Astrocyte of the cerebellum (primary cell): ENCODE results near the gene XRRA1.

Source experiments
- DNase-seq: peaks from one replicate; pipeline ENCODE4 v3.0.0-alpha.2; 2011; ENCODE audit warnings: low read depth
- H3K4me3 ChIP-seq: 2 replicates; pipeline ENCODE4 v1.5.1; 2011; ENCODE audit warnings: mild to moderate bottlenecking, low read depth, low read length, moderate library complexity
- CTCF ChIP-seq: IDR thresholded peaks from 2 replicates; pipeline ENCODE4 v1.5.1; 2012; ENCODE audit warnings: low read length, low read depth, moderate library complexity, mild to moderate bottlenecking; ENCODE audit errors: missing control alignments
- in situ Hi-C: cut with HindIII; loops from 2 replicates; pipeline ENCODE4 v1.10.0; 2017; ENCODE audit warnings: low sequenced_read_pairs

Gene XRRA1

DNA sequence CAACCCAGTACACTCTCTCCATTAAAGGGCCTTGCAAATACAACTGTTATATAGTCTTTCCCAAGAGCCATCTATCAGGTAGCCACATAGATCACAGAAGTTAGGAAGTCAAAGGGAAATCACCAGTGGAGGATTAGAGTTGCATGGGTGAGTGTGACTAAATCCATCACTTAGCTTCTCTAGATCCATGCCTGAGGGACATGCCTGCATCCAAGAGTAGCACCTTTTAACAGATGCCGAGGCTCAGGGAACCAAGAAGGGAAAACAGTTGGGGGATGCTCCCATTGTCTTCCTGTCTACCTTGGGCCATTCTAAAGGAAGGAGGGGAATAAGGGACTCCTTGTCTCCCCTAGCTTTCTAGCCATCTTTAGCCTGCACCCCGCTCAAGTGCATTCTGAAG lies 77.9 kb downstream of the XRRA1 start:
- no peak overlapping the region for H3K4me3 ChIP-seq
- DNase-seq: no peak
- in situ Hi-C loops: loop anchor here (5.0 kb wide), 1 partner anchor 41 kb away; no protein-coding TSS in a partner anchor
- no peak for TF ChIP-seq CTCF

DNA sequence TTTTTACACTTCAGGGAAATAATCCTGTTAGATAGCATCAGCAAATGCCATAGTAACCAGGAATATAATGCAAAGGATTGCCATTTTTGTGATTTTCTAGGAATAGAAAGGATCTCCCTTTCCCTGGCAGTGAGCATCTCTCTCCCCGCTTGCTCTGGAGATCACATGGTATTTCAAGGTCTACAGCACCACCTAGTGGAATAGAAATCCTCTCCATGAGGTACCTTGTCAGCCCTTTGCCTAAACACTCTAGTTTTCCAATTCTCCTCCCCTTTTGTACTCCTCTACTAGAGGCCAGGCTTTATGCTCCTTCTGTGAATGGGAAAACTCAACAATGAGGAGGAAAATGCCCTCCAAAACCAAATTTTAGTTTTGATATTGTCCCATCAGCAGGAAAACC lies 78.4 kb downstream of the XRRA1 start:
- peak; percentile 18 for DNase-seq
- H3K4me3 ChIP-seq: no peak overlapping the region
- TF ChIP-seq CTCF: peak; percentile 33
- in situ Hi-C loops: loop anchor here (5.0 kb wide), 1 partner anchor 42 kb away; no protein-coding TSS in a partner anchor

- no peak overlapping the region for H3K4me3 ChIP-seq
- DNase-seq: no peak
- no peak for TF ChIP-seq CTCF
- in situ Hi-C loops: no loop called here
Measured at GRCh38 chr11:74866557-74866956, 82.3 kb downstream of the XRRA1 start.

- no peak overlapping the region for H3K4me3 ChIP-seq
- in situ Hi-C loops: no loop called here
- DNase-seq: no peak
- no peak for TF ChIP-seq CTCF
Measured at GRCh38 chr11:74863410-74863809, 85.5 kb downstream of the XRRA1 start.

GRCh38 chr11:74860743-74861142 lies 88.1 kb downstream of the XRRA1 start:
- no peak for TF ChIP-seq CTCF
- no peak for DNase-seq
- H3K4me3 ChIP-seq: no peak overlapping the region
- in situ Hi-C loops: no loop called here

GRCh38 chr11:74853223-74853622 lies 95.7 kb downstream of the XRRA1 start:
- in situ Hi-C loops: no loop called here
- no peak for DNase-seq
- TF ChIP-seq CTCF: no peak
- no peak overlapping the region for H3K4me3 ChIP-seq
